Measurements from ENCODE around the gene ADM2. TPM values are rescaled to one million over a fixed set of nuclear protein-coding genes. Genes with fewer than 3 reads are reported as not detected.
A peak's percentile ranks its signal among the peaks of the same experiment; 100 is the strongest.
"Not testable (repeated sequence)": the region's sequence is repeated elsewhere in the genome, so short reads cannot be mapped to it uniquely, and the experiment has no call there.

Gene ADM2
- 0.15 TPM in 1 of 2 replicates, not detected in the other for total RNA-seq (2014; rRNA removed; shearing (Covaris generic))

- no peak for DNase-seq (ENCODE audit: low read depth)
Measured at GRCh38 chr22:50481440-50482106, at the start of gene ADM2. ADM2 (plus strand) TSS chr22:50481543; CDS start chr22:50481848, 305 bp downstream.

- DNase-seq (ENCODE audit: low read depth), result no peak
Measured at GRCh38 chr22:50432131-50432876, 49.0 kb upstream of the ADM2 start.

- DNase-seq (ENCODE audit: low read depth), result not testable (repeated sequence)
Measured at GRCh38 chr22:50432877-50433510, 48.3 kb upstream of the ADM2 start.

GRCh38 chr22:50434849-50435248, 46.5 kb upstream of the ADM2 start:
- no peak for DNase-seq (ENCODE audit: low read depth)

- no peak for DNase-seq (ENCODE audit: low read depth)
Measured at GRCh38 chr22:50435291-50436014, 45.9 kb upstream of the ADM2 start.

- DNase-seq (ENCODE audit: low read depth), result no peak
Measured at GRCh38 chr22:50436015-50436830, 45.1 kb upstream of the ADM2 start.

GRCh38 chr22:50436841-50437341, 44.5 kb upstream of the ADM2 start:
- no peak for DNase-seq (ENCODE audit: low read depth)

GRCh38 chr22:50437511-50438304, 43.6 kb upstream of the ADM2 start:
- DNase-seq (ENCODE audit: low read depth), result no peak

- no peak for DNase-seq (ENCODE audit: low read depth)
Measured at GRCh38 chr22:50438305-50439275, 42.8 kb upstream of the ADM2 start.

GRCh38 chr22:50439314-50439870, 42.0 kb upstream of the ADM2 start:
- no peak for DNase-seq (ENCODE audit: low read depth)

- DNase-seq (ENCODE audit: low read depth), result no peak
Measured at GRCh38 chr22:50439871-50440331, 41.4 kb upstream of the ADM2 start.

GRCh38 chr22:50440544-50441249, 40.6 kb upstream of the ADM2 start:
- DNase-seq (ENCODE audit: low read depth), result no peak

GRCh38 chr22:50441428-50441993, 39.8 kb upstream of the ADM2 start:
- DNase-seq (ENCODE audit: low read depth), result no peak

- DNase-seq (ENCODE audit: low read depth), result no peak
Measured at GRCh38 chr22:50443197-50443596, 38.1 kb upstream of the ADM2 start.

GRCh38 chr22:50443801-50444625, 37.3 kb upstream of the ADM2 start:
- DNase-seq (ENCODE audit: low read depth), result no peak

- DNase-seq (ENCODE audit: low read depth), result peak; percentile 71
Measured at GRCh38 chr22:50444663-50445062, 36.7 kb upstream of the ADM2 start.

Data from M059J (cell line).